Epithelial cell of esophagus (primary cell): Measurements from ENCODE around the gene OPN4.

ENCODE experiments used
- DNase-seq: peaks from one replicate; pipeline ENCODE4 v3.0.0; 2010; ENCODE audit warnings: low read depth
- H3K4me3 ChIP-seq: 2 replicates; pipeline ENCODE4 v1.5.1; 2011; ENCODE audit warnings: mild to moderate bottlenecking, low read length, control low read depth
- CTCF ChIP-seq: IDR thresholded peaks from 2 replicates; pipeline ENCODE4 v1.5.1; 2011; ENCODE audit warnings: low read depth, mild to moderate bottlenecking, low read length, control low read depth, inconsistent platforms; ENCODE audit not compliant: insufficient read depth; ENCODE audit errors: missing control alignments

The OPN4 gene

DNA sequence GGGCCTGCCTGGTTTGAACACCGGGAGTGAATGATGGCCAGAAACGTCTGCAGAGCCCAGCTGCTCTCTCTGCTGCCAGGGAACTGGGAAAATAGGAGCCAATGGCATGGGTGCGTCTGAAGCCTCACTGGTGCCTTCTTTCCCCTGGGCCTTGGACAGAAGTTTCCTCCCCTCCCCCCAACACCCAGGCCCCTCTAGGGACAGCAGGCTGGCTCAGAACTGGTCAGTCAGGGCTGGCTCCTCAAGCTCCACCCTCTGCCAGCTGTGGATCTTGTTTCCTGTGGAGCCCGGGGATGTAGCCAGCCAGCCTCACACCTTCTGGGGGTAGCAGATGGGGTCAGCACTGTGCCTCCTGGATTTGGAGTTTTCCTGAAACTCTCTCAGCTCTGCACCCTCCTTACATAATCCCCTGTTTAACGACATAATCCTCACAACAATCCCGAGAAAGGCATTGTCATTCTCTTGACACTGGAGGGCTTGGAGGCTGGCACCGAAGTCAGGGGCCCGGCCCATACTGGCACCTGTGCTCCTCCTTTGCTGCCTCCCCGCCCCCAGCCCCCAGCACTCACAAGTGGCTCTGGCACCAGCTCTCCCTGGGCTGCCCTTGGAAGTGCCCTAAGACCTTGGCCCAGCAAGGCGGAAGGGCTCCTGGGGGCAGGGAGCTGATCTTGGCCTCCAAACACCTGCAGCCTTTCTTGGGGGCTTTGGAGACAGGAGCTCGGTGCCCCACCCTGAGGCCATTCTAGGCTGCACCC, 19.7 kb downstream of the OPN4 start:
- no peak for TF ChIP-seq CTCF
- no peak for DNase-seq
- no peak overlapping the region for H3K4me3 ChIP-seq

- TF ChIP-seq CTCF, result no peak
- DNase-seq, result no peak
- no peak overlapping the region for H3K4me3 ChIP-seq
Measured at GRCh38 chr10:86674912-86675311, 20.6 kb downstream of the OPN4 start.

GRCh38 chr10:86677374-86677773, 23.0 kb downstream of the OPN4 start:
- DNase-seq, result no peak
- no peak for TF ChIP-seq CTCF
- no peak overlapping the region for H3K4me3 ChIP-seq

DNA sequence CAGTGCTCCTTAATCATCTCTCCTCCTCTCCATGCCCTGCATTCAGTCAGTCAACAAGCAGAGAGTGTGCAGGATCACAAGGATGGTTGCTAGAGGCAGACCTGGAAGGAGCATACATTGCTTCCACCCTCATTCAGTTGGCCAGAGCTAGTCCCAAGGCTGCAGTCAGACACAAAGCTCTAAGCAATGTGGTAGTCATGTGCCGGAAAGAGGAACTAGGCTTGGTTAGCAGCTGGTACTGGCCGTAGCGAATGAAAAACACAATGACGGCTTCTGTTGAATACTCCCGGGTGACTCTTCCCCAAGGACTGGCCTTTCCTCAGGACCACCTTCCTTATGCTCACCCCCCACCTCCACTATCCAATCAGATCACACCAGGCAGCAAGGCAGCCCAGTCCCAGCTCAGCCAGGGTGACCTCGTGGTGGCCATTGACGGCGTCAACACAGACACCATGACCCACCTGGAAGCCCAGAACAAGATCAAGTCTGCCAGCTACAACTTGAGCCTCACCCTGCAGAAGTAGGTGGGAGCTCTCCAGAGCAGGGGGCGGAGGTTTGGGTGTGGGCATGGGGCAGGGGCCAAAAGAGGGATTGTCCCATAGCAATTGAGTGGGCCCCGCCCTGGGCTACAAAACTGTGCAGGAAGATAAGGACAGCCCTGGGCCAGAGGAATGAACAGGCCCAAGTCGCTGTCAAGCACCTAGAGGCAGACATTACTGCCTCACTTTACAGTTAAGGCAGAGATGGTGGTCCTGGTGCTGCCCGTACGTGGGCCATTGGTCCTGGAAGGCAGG, 24.8 kb downstream of the OPN4 start:
- no peak overlapping the region for H3K4me3 ChIP-seq
- DNase-seq, result no peak
- TF ChIP-seq CTCF, result no peak

DNA sequence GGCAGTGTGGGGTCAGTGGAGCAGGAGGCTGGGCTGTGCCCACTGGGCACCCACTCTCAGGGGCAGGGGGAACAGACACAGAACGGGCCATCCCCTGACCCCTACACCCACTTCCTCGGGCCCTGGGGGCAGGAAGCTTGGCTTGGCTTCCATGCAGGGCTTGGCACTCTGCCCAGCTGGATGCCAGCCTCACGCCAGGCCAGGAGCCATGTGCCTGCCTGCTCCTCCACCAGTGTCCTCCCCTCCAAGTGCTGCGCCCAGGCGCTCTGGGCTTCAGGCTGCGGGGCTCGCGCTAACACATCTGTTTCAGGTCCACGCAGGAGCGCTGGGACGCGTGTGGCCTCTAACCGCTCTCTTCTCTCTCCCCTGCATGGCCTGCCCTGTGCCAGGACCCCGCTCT, 26.7 kb downstream of the OPN4 start:
- no peak for DNase-seq
- H3K4me3 ChIP-seq, result no peak overlapping the region
- TF ChIP-seq CTCF, result no peak

- no peak overlapping the region for H3K4me3 ChIP-seq
- DNase-seq, result no peak
- no peak for TF ChIP-seq CTCF
Measured at GRCh38 chr10:86681722-86682386, 27.5 kb downstream of the OPN4 start.
